Activated CD8-positive, alpha-beta memory T cell treated with anti-CD3 and anti-CD28 coated beads for 24 hours (primary cell): Measurements from ENCODE around the gene ST6GALNAC5.
A peak's percentile ranks its signal among the peaks of the same experiment; 100 is the strongest.
"Not testable (repeated sequence)": the region's sequence is repeated elsewhere in the genome, so short reads cannot be mapped to it uniquely, and the experiment has no call there.

Experiments used
- DNase-seq: peaks from one replicate; pipeline ENCODE4 v3.0.0-alpha.2; 2020

Gene ST6GALNAC5

DNA sequence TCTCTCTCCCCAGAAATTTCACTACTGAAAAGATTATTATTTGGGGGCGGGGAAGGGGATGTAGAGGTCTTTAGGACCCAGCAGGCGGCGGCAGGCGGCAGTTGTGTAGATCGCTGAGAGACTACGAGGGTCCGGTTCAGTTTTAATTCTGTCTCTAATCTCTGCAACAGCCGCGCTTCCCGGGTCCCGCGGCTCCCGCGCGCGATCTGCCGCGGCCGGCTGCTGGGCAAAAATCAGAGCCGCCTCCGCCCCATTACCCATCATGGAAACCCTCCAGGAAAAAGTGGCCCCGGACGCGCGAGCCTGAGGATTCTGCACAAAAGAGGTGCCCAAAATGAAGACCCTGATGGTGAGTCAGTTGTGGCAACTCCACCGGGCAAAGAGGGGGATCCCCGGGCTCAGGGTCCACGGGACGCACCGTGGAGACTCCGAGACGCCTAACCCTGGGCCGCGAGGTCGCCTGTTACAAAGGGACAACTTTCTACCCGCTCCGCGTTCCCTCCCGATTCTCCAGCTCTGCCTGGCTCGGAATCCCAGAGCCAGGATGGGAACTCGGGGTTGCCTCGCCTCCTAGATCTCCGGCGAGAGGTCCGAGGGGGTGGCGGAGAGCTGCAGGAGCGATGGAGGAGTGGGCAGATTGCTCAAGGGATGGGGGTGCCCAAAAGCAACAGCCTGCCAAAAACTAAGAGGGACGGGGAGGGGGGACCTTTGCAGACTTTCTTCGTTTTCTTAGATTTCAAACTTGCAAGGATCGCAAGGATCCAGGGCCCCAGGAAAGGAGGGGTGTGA lies at the start of gene ST6GALNAC5:
Gene ST6GALNAC5 (plus strand): TSS at position 139 of the 789 bp plus-strand sequence.
- peak; percentile 61 for DNase-seq

GRCh38 chr1:76820028-76820427 lies 47.3 kb upstream of the ST6GALNAC5 start:
- no peak for DNase-seq

- not testable (repeated sequence) for DNase-seq
These were observed 44.3 kb upstream of the ST6GALNAC5 start for GRCh38 chr1:76822961-76823360.

DNA sequence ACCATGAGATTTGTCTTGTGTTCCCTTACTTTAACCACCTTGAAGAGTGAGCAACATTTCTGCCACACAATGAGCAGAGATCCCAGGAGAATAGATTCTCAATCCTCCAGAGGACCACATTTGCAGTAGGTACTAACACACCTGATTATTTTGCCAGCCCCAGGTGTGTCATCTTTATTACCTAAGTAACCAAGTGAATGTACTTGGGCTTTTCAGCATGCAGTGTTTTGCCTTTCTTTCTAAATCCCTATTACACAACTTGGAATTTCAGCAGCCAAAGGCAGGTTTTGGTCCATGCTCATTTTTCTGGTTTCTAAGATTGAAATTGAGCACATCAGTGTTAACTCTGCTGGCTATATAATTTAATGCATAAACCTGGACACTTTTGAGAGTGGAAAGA lies 43.2 kb upstream of the ST6GALNAC5 start:
- no peak for DNase-seq

- DNase-seq, result no peak
These were observed 41.0 kb upstream of the ST6GALNAC5 start for GRCh38 chr1:76826072-76826845.

- no peak for DNase-seq
These were observed 40.2 kb upstream of the ST6GALNAC5 start for GRCh38 chr1:76827066-76827465.

DNA sequence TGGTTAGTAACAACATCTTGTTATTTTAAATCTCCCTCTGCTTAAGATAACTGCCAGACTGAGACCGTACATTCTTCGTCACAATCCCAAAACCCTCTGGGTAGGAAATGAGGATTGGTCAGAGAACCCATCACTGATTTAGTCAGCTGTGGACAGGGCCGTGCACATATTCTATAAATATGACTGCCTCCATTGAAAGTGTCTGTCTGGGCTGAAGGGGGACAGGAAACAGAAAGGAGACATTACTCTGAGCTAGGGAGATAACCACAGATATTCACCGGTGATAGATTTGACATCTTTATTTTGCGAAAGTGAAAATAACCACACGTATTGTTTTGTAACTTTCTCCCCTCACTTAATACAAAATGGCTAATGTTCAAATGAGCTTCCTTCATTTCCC lies 36.9 kb upstream of the ST6GALNAC5 start:
- no peak for DNase-seq

DNA sequence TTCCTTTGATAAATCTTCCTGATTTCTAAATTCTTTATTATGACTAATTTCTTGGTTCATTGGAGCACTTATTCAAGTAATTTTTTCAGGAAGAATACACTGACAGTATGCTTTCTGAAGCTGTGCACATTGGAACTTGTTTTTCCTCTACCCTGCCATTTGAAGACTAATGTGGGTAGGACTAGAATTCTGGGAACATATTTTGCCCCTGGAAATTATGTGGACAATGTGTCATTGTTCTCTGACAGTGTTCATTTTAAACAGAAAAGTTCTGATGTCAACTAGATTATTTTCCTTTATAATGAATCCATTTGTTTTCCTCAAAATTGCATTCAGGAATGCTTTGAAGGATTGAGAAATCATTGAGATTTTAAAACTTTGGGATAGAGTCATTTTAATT lies 34.8 kb upstream of the ST6GALNAC5 start:
- no peak for DNase-seq

DNA sequence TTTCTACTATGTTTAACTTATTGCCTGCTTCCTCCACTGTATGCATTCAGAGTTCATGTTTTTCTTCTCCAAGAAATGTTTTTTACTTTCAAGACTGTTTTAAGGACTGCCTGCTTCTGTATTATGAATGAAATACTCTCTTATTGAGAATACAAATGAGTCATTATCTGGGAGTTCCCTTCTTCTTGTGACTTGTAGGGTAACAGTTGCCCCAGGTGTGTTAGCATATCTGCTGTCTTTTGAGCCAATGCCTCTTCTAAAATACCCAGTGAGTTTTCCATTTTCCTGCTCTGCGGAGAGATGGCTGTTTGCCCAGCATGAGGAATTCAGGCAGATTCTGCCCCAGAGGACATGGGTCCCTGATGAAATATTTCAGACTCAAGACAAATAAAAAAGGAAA lies 34.1 kb upstream of the ST6GALNAC5 start:
- DNase-seq, result no peak

- DNase-seq, result no peak
These were observed 33.4 kb upstream of the ST6GALNAC5 start for GRCh38 chr1:76833856-76834255.

- DNase-seq, result no peak
These were observed 32.1 kb upstream of the ST6GALNAC5 start for GRCh38 chr1:76835203-76835602.

GRCh38 chr1:76840278-76840677 lies 27.0 kb upstream of the ST6GALNAC5 start:
- no peak for DNase-seq

- no peak for DNase-seq
These were observed 25.8 kb upstream of the ST6GALNAC5 start for GRCh38 chr1:76841460-76841859.

DNA sequence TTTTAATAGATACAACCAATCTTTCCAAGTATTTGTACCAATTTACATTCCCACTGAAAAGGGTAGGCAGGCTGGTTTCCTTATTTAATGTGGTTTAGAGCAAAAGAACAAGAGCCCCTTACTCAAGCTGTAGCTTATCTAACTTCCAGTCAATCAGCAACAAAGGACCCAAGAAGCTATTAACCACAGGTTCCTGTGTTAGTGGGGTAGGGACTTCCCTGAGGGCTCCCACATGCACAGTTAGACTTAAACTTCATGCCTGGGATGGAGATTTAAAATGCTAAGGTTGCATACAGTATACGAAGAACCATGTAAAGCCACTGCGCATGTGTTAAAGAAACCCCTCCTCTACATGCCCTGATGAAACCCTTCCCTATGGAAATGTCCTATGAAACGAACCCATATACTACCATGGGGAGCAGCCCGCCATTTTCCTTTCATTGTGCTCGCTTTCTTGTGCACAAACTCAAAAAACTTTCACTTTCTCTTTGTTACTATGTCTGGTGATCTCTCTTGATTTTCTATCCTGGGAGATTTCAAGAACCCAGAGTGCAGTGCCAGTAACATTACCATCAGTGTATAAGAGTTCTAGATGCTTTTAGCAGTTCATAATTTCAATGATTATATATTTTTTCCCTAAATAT lies 23.3 kb upstream of the ST6GALNAC5 start:
- no peak for DNase-seq

DNA sequence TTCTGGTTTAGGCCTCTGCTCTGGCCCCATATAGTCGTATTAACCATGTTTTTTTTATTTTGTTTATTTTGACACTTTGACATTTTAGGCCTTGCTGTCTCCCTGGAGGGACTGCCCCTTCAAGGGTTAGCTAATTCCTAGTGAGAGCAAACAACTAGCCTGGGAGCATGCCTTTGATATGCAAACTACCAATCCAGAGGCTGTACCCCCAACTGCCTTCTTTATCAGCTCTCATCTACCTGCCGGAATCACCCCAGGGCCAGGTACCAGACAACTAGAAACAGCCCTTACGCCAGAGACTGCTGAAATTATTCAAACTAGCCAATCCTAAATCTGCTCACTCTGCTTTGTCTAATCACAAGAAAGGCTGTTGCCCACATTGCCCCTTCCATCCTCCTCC lies 13.0 kb upstream of the ST6GALNAC5 start:
- no peak for DNase-seq

DNA sequence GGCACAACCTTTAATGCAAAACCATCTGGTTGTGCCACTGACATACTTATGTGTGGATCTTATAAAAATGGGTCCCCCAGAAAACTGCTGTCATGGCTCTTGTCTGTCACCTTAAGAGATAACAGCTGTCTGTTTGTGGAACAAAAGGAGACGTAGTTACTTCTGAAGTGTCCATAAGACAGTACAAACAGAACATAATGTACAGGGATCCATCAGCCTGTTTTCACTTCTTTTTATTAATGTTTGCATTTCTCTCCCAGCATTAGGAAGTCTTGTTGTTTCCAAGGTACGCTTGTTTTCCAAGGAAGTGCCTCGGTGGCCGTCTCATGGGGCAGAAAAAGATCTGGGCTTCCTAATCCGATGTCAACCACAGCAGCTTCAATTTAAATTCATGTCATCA lies 11.2 kb upstream of the ST6GALNAC5 start:
- no peak for DNase-seq

DNA sequence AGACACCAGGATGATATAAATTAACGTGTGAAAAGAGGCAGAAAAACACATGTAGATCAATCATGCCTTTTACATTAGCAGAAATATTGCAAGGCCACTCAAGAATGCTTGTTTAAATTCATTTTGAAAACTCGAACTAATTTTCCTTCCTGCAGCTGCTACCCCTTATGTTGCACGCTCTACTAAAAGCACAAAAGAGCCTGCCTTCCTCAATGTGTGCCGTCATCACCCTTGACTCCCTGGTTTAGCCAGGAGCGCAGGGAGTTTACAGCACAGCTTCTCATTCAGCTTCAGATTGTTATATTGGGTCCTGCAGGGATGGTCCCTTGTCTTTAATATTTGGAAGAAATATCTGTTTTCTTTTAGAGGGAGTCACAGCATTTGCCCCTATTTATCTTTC lies 10.1 kb upstream of the ST6GALNAC5 start:
- DNase-seq, result no peak

GRCh38 chr1:76857973-76858372 lies 9.3 kb upstream of the ST6GALNAC5 start:
- DNase-seq, result no peak

GRCh38 chr1:76861149-76861548 lies 6.1 kb upstream of the ST6GALNAC5 start:
- DNase-seq, result no peak

- DNase-seq, result no peak
These were observed 4.8 kb upstream of the ST6GALNAC5 start for GRCh38 chr1:76862447-76862846.

GRCh38 chr1:76864383-76864782 lies 2.9 kb upstream of the ST6GALNAC5 start:
- no peak for DNase-seq

DNA sequence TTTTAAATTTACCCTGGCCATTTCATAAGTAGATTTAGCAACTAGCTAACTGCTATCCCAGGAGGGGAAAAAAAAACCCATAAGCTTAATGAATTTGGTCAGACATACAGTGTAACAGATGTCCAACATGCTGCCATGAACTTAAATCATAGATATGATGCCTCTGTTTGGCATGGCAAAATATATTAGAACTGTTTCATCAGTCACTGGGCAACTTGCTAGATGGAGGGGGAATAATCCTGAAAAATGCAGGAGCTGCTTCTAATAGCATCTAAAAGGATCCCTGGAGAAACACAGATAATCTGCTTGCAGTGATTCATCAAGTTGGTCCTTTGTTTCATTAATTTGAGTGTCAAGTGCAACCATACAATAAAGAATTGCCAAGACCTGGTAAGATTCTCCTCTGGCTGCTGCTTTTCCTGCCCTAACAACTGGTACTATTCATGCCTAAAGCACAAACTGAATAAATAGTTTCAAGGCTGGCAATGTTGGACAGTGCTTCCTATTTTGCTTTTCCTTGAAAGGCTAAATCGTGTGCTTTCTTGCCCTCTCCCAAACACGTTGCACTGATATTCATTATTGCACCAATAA lies 1.5 kb upstream of the ST6GALNAC5 start:
- no peak for DNase-seq

DNA sequence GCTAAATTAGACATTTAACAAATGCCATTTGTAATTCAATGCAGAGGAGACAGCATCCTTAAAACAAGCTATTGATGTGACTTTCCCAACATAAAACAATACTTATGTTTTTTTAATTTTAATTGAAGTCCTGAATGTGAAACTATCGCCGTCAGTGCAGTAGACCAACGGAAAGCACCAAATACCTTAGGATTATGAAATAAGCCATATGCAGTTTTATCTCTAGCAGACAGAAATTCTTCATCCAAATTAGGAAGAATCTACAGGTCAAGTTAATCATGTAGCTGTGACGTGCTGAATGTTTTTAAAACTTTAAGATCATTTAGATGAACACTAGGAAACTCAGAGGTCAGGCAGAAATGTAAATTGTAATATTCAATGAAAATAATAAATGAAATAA lies 714 bp upstream of the ST6GALNAC5 start:
- DNase-seq, result no peak
